GM23248 (cell line): ENCODE results near the gene TACR3.

ENCODE experiments used
- EZH2 ChIP-seq: fragments of 200-600 bp; sonication (generic); IDR thresholded peaks from 2 replicates; pipeline ENCODE4 v1.6.1; 2018; ENCODE audit warnings: antibody characterized with exemption, mild to moderate bottlenecking; ENCODE audit not compliant: insufficient read depth, poor library complexity, severe bottlenecking
- EZH2phosphoT487 ChIP-seq: fragments of 200-600 bp; sonication (generic); IDR thresholded peaks from 2 replicates; pipeline ENCODE4 v1.6.1; 2018; ENCODE audit warnings: antibody characterized with exemption, moderate library complexity, mild to moderate bottlenecking, low read depth; ENCODE audit not compliant: insufficient read depth

DNA sequence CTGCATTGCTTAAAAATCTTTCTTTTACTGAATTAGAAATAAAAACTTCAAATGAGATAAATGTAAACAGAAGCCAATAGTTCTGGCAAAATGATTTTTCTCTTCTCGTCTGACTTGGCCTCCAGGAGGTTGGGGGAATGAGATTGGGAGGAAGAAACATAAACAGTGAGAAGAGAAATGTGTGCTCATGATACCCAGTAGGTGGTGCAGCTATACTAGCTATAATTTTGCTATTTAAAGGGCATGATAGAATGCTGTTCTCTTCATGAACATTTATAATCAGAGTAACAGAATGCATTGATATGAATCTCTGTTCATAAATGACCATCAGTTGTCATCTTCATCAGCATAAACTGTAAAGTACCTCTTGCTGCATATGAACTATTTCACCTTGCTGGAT is 85.5 kb downstream of the TACR3 start:
- TF ChIP-seq EZH2 (no peak), EZH2phosphoT487 (no peak)
